ENCODE results near the gene TMOD4. TPM values are rescaled to one million over a fixed set of nuclear protein-coding genes. Genes with fewer than 3 reads are reported as not detected.

Gene TMOD4
- total RNA-seq, 1 donor from 2014 or later, result not detected

DNA sequence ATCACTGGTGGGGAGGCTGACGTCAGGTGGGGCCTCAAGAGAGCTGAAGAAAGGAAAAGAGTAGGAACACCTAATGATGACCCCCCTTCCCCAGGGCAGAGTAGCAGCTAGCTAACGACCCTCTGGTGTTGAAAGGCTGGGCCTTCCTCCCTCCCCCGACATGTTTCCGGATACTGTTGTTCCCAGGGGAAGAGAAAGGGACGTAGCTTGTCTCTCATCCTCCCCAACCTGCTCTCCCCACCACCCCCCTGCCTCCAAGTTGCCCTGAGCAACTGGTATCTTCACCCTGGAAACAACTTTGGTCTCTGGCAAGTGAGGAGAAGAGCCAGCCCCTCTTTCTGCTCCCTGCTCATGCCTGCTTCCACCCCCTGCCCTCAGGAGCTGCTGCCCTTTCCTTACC, 31.8 kb downstream of the TMOD4 start:
- no peak for DNase-seq (ENCODE audit: extremely low read depth, low read depth, low spot score)

DNA sequence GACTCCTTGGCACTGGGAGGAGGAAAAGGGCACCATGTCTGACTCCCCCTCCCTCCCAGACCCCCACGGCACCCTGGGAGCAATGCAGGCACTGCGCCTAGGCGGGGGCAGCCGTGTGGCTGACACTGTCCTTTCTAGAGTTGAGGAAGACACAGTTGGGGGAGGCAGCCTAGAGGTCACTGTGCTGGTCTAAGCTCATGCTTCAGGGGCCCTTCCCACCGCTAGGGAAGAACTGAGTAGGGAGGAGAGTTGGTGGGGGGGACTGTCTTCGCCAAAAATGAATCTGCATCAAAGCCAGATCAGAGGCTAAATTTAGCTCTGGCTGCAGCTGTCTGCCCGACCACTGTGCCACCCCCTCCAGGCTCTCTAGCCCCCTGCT, 32.7 kb downstream of the TMOD4 start:
- no peak for DNase-seq (ENCODE audit: extremely low read depth, low read depth, low spot score)

- DNase-seq (ENCODE audit: extremely low read depth, low read depth, low spot score), result no peak
Observed at GRCh38 chr1:151142411-151143056, 33.2 kb downstream of the TMOD4 start.

DNA sequence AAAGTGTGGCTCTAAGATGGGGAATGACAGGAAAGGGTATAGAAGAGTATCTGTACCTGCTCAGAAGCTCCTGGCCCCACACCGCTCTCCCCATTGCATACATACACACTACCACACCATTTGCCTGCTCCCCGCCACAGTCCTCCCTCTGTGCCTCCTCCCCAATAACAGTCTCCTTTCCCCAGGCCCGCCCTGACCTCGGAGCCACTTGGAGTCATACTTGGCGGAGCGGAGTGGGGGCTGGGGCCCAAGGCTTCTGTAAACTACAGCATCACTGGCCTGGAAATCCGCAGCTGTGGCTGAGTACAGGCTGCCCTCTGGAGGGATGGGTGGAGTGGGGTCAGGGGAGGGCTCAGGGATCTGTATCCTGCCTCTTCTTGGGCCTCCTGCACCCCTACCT, 38.0 kb downstream of the TMOD4 start:
- DNase-seq (ENCODE audit: extremely low read depth, low read depth, low spot score), result no peak

DNA sequence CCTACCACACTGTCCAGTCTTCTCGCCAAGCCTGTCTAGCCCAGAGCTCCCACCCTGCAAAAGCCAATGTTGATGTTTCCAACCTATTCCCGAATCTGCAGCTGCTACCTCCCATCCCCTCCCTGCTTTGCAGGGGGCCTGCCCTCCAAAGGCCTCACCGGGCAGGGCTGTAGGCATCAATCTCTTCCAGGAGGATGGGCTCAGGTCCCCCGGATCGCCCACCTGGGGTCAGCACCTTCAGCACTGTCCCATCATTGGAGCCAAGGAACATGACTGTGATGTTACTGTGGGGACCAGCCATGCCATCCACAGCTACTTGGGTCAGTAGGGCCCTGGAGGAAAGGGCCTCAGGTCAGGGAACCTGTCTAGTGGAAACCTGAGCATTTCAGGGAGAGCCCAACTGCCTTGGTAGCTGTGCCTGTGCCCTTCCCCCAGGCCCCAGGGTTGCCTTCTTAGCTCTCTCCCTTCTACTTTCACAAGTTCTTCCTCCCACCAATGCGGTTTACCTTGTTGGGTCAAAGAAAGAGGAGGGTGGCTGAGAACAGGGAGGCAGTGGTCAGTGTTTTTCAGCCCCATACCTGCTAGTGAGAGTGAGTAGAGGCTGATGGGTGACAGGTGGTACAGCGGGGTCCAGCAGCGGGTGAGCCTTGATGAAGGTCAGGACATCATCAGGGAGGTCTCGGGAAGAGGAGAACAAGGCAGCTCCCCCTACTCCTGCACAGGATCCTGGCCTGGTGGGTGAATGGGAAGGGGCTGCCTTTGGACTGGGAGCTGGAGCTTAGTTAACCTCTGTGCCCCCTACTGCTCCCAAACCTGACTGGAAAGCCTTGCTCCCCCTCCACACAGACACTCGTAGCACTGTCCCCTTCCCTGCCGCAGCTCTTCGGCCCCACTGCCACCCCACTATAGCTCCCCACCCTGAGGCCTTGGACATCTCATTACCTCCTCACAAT, 40.1 kb downstream of the TMOD4 start:
- no peak for DNase-seq (ENCODE audit: extremely low read depth, low read depth, low spot score)

DNA sequence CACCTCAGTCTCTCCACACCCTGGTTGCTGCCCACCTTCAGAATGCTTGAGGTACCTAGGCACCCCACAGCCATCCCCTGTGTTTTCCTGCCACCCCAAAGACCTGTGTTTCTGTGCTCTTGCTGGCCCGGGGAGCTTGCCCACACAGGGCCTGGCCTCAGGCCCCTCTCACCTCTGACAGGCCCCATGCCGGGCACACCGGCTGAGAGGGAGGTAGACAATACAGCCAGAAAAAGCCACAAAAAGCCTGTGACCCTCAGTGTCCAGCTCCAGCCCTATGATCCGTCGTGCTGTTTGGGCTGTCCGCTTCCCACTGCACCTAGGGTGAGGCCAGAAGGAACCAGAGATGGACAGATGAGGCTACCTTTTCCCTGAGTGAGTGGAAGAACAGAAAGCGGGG, 40.8 kb downstream of the TMOD4 start:
- DNase-seq (ENCODE audit: extremely low read depth, low read depth, low spot score), result no peak

GRCh38 chr1:151134396-151134795, 41.4 kb downstream of the TMOD4 start:
- DNase-seq (ENCODE audit: extremely low read depth, low read depth, low spot score), result no peak

DNA sequence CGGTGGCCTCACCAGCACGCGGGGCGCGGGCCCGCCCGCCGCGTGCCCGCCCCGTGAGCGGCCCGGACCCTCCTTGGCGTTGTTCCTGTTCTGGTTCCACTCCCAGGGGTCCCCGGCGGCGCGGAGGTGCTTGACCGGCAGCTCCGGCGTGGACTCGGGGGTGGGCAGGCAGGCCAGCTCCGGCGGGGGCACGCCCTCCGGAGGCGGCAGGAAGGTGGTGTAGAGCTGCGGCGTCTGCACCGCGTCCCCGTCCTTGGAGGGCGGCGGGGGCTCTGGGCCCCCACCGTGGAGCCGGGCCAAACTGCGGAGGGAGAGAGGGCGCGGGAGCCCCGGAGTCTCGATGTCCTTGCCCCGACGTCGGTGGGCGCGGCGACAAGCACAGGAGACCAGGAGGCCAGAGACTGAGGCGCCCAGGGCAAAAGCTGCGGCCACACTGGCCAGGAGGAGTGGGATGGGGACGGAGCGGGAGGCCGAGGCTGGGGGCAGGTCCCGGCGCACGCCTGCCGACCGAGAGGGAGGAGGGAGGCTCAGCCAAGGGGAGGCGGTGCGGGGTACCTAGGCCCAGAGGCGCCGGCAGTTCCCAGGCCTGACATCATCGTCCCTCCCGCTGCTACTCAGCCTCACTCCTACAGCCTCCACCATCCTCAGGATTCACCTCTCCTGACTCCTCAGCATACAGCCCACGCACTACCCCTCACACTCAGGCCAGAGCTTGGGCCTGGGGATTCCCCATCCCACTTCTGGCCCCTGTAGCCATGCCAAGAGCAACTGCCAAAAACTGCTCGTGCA, 42.6 kb downstream of the TMOD4 start:
- DNase-seq (ENCODE audit: extremely low read depth, low read depth, low spot score), result no peak

DNA sequence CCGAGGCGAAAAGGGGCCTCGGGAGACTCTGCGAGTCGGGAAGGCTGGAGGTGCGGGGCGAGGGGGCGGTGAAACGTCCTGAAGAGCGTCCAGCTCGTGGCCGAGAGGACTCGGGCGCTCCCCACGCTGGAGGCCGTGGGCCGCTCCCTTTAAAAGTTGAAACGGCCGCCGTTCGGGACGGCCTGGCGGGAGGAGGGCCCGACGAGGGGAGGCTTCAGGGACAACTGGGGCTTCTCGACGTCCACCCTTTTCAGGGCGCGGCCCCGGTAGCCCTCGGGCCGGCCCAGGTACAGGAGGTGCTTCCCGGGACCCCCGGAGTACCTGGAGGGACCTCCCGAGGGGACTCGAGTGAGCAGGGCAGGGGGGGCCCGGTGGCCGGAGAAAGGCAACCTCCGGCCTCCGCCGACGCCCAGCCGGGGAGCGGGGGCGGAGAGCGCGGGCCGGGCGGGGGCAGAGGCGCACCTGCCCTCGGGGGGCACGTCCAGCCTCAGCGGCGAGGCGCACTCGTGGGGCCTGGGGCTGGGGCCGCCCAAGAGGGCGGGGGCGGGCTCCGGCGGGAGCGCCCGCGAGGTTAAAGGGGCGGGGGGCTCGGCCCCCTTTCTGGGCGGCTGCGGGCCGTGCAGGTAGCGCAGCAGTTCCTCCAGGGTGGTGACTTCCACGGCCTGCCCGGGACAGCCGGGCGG, 43.3 kb downstream of the TMOD4 start:
- DNase-seq (ENCODE audit: extremely low read depth, low read depth, low spot score), result no peak

DNA sequence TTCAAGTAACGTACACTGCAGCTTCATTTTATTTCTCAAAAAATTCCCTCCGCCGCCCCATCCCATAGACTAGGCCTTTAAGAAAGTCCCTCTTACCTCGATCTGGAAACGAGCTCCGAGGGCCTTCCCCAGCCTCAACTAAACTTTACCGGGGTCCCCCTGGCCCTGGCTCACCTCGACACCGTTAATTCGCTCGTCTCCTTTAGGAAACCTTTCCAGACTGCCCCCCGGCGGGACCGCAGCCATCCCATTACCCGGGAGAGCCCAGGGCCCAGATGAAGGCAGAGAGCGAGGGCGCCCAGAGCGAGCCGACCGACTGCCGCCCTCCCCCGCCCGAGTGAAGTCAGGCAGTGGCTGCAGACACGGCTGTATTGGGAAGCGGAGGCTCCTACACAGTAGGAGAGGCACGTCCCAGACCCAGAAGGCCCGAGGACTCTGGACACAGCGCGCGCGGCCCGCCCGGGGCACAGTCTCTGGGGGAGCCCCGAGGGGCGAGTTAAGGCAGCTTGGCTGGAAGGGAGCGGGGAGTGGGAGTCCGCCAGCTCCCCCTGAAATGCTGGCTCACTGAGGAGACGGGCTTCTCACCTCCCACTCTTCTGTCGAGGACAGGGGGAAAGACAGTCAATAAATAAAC, 44.0 kb downstream of the TMOD4 start:
- no peak for DNase-seq (ENCODE audit: extremely low read depth, low read depth, low spot score)

- no peak for DNase-seq (ENCODE audit: extremely low read depth, low read depth, low spot score)
Observed at GRCh38 chr1:151130987-151131586, 44.7 kb downstream of the TMOD4 start.

DNA sequence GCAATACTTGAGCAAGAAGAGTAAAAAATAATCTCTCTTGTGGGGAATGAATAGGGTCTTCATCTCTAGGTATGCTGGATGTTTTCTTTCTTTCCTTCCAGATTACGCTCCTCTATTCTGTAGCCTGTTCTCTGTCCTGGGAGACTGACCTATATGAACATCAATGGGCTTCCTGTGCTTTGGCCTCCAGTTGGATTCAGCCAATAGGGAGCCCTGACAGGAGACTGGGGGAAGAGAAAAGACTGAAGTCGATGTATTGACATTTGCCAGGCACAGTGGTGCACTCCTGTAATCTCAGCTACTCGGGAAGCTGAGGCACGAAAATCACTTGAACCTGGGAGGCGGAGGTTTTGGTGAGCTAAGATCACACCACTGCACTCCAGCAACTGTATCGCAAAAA, 47.0 kb downstream of the TMOD4 start:
- no peak for DNase-seq (ENCODE audit: extremely low read depth, low read depth, low spot score)

GRCh38 chr1:151124763-151125403, 50.9 kb downstream of the TMOD4 start:
- DNase-seq (ENCODE audit: extremely low read depth, low read depth, low spot score), result no peak

Other genes with a start within 250 kb of the TMOD4 start
- gene SETDB1, start 249.6 kb downstream of the TMOD4 start, total RNA-seq, result 23.1 and 29.5 TPM in 2 replicates
- gene CERS2, start 201.1 kb downstream of the TMOD4 start, total RNA-seq, result 109 and 139 TPM in 2 replicates
- 0.19 TPM in 1 of 2 replicates, not detected in the other for gene ANXA9, start 193.7 kb downstream of the TMOD4 start, total RNA-seq
- 12.5 and 17.9 TPM in 2 replicates for gene MINDY1, start 169.1 kb downstream of the TMOD4 start, total RNA-seq
- 4.5 and 6.1 TPM in 2 replicates for gene PRUNE1, start 167.5 kb downstream of the TMOD4 start, total RNA-seq
- not detected in 2 replicates for gene BNIPL, start 139.4 kb downstream of the TMOD4 start, total RNA-seq
- 2.4 and 2.9 TPM in 2 replicates for gene C1orf56, start 128.2 kb downstream of the TMOD4 start, total RNA-seq
- gene CDC42SE1, start 116.4 kb downstream of the TMOD4 start, total RNA-seq, result 69.4 and 73.9 TPM in 2 replicates
- gene MLLT11, start 115.6 kb downstream of the TMOD4 start, total RNA-seq, result 25.1 and 27.6 TPM in 2 replicates
- gene GABPB2, start 105.2 kb downstream of the TMOD4 start, total RNA-seq, result 3.4 and 7.4 TPM in 2 replicates
- 20.2 and 28.1 TPM in 2 replicates for gene SEMA6C, start 29.4 kb downstream of the TMOD4 start, total RNA-seq
- gene TNFAIP8L2, start 19.3 kb downstream of the TMOD4 start, total RNA-seq, result not detected in 2 replicates
- gene LYSMD1, start 10.1 kb downstream of the TMOD4 start, total RNA-seq, result 4.7 and 5.9 TPM in 2 replicates
- 39.3 and 42.6 TPM in 2 replicates for gene SCNM1, start 9.8 kb downstream of the TMOD4 start, total RNA-seq
- gene VPS72, start 14.2 kb upstream of the TMOD4 start, total RNA-seq, result 38.1 and 58.2 TPM in 2 replicates
- gene PIP5K1A, start 22.6 kb upstream of the TMOD4 start, total RNA-seq, result 36.4 and 45.3 TPM in 2 replicates
- 151 and 156 TPM in 2 replicates for gene PSMD4, start 78.8 kb upstream of the TMOD4 start, total RNA-seq
- 17.6 and 22.8 TPM in 2 replicates for gene ZNF687, start 106.3 kb upstream of the TMOD4 start, total RNA-seq
- 48.5 and 56.1 TPM in 2 replicates for gene PI4KB, start 151.4 kb upstream of the TMOD4 start, total RNA-seq
- gene RFX5, start 171.3 kb upstream of the TMOD4 start, total RNA-seq, result 45.6 and 47.0 TPM in 2 replicates
- gene SELENBP1, start 196.7 kb upstream of the TMOD4 start, total RNA-seq, result 0.93 and 1.2 TPM in 2 replicates
- gene PSMB4, start 223.6 kb upstream of the TMOD4 start, total RNA-seq, result 289 and 321 TPM in 2 replicates

All from glomerular endothelial cell (primary cell).